GM21390 (cell line): Measurements from ENCODE around the gene OPTC.
"Not testable (repeated sequence)": the region's sequence is repeated elsewhere in the genome, so short reads cannot be mapped to it uniquely, and the experiment has no call there.

Experiments used
- ATAC-seq: cut with Tn5 transposase; IDR thresholded peaks from one replicate; pipeline ENCODE4 v1.9.1; 2021; ENCODE audit not compliant: unreplicated experiment

The OPTC gene

GRCh38 chr1:203493901-203494300 is at the start of gene OPTC:
Gene OPTC (plus strand): TSS chr1:203494153. CDS start chr1:203496006, 1,853 bp downstream.
- no peak for ATAC-seq

- no peak for ATAC-seq
These were observed 49.8 kb upstream of the OPTC start for GRCh38 chr1:203444171-203444576.

- no peak for ATAC-seq
These were observed 46.8 kb upstream of the OPTC start for GRCh38 chr1:203447151-203447550.

- not testable (repeated sequence) for ATAC-seq
These were observed 46.4 kb upstream of the OPTC start for GRCh38 chr1:203447598-203447997.

- no peak for ATAC-seq
These were observed 45.4 kb upstream of the OPTC start for GRCh38 chr1:203448521-203449061.

- ATAC-seq, result no peak
These were observed 44.0 kb upstream of the OPTC start for GRCh38 chr1:203450001-203450400.

- no peak for ATAC-seq
These were observed 43.3 kb upstream of the OPTC start for GRCh38 chr1:203450479-203451149.

GRCh38 chr1:203451836-203452784 is 41.8 kb upstream of the OPTC start:
- ATAC-seq, result no peak

GRCh38 chr1:203453016-203453415 is 40.9 kb upstream of the OPTC start:
- no peak for ATAC-seq

GRCh38 chr1:203453616-203454015 is 40.3 kb upstream of the OPTC start:
- no peak for ATAC-seq

- ATAC-seq, result no peak
These were observed 38.9 kb upstream of the OPTC start for GRCh38 chr1:203454986-203455471.

GRCh38 chr1:203455706-203456105 is 38.2 kb upstream of the OPTC start:
- ATAC-seq, result no peak

- ATAC-seq, result no peak
These were observed 37.4 kb upstream of the OPTC start for GRCh38 chr1:203456577-203456976.

GRCh38 chr1:203458078-203458477 is 35.9 kb upstream of the OPTC start:
- no peak for ATAC-seq

- ATAC-seq, result no peak
These were observed 34.2 kb upstream of the OPTC start for GRCh38 chr1:203459671-203460201.

GRCh38 chr1:203461717-203462116 is 32.2 kb upstream of the OPTC start:
- ATAC-seq, result no peak

GRCh38 chr1:203462143-203462542 is 31.8 kb upstream of the OPTC start:
- ATAC-seq, result no peak

- ATAC-seq, result no peak
These were observed 31.1 kb upstream of the OPTC start for GRCh38 chr1:203462878-203463277.

GRCh38 chr1:203463469-203464062 is 30.4 kb upstream of the OPTC start:
- no peak for ATAC-seq

- ATAC-seq, result no peak
These were observed 29.7 kb upstream of the OPTC start for GRCh38 chr1:203464226-203464625.

GRCh38 chr1:203464743-203465142 is 29.2 kb upstream of the OPTC start:
- ATAC-seq, result no peak
